Breast epithelium (tissue), 4 donors: Measurements from ENCODE around the gene CAMK2B. TPM values are rescaled to one million over a fixed set of nuclear protein-coding genes. Genes with fewer than 3 reads are reported as not detected.

Experiments
- DNase-seq, 2 donors: peaks; one replicate each; pipeline ENCODE4 v3.0.0-alpha.2; 2019; ENCODE audit warnings: low spot score in 2 of 2
- H3K27ac ChIP-seq, 2 donors: fragments of 200-600 bp; sonication (generic) in 1 of 2; one replicate each; pipeline ENCODE4 v1.5.1; 2016 to 2019; ENCODE audit warnings: mild to moderate bottlenecking in 1 of 2
- H3K27me3 ChIP-seq, 2 donors: fragments of 200-600 bp; sonication (generic) in 1 of 2; one replicate each; pipeline versions ENCODE4 v1.5.1 to v1.6.0; 2017 to 2019; ENCODE audit warnings: control low read depth in 1 of 2, mild to moderate bottlenecking in 1 of 2
- H3K36me3 ChIP-seq: fragments of 200-600 bp; one replicate; pipeline ENCODE4 v1.5.1; 2019
- H3K4me1 ChIP-seq, 2 donors: fragments of 200-600 bp; sonication (generic); one replicate each; pipeline ENCODE4 v1.5.1; 2016 to 2019; ENCODE audit warnings: control low read depth in 1 of 2
- H3K4me3 ChIP-seq, 3 donors: fragments of 200-600 bp; sonication (generic); 1 replicate in 2 of 3; 2 replicates in 1 of 3; pipeline ENCODE4 v1.5.1; 2016 to 2019; ENCODE audit warnings: mild to moderate bottlenecking in 3 of 3, moderate library complexity in 2 of 3
- H3K9me3 ChIP-seq, 2 donors: fragments of 200-600 bp; sonication (generic) in 1 of 2; one replicate each; pipeline ENCODE4 v1.5.1; 2016 to 2019; ENCODE audit warnings: control low read depth in 1 of 2
- POLR2A ChIP-seq: fragments of 450-650 bp; IDR thresholded peaks from one replicate; pipeline ENCODE4 v1.6.1; 2016; ENCODE audit warnings: antibody characterized with exemption, mild to moderate bottlenecking, moderate library complexity
- POLR2AphosphoS5 ChIP-seq, 3 donors: sonication (generic); formaldehyde crosslinking; IDR thresholded peaks; one replicate each; pipeline ENCODE4 v1.6.1; 2017; ENCODE audit warnings: antibody characterized with exemption in 3 of 3
- intact Hi-C: fragments of 100-400 bp; cut with DNase I; formaldehyde crosslinking; loops from one replicate; pipeline ENCODE4 v1.15.1; 2023; ENCODE audit warnings: low total_unique reads
- total RNA-seq, 3 donors: library from RNA; depleted of rRNA; stranded (reverse); fragments of >200 nt; gene quantifications; one replicate each; pipeline ENCODE4 v1.1.0, GENCODE V29; 2016
- TF ChIP-seq, protein P1 (sequence below), 3 donors: fragments of 450-650 bp; IDR thresholded peaks; one replicate each; pipeline ENCODE4 v1.5.1; 2016 to 2017; ENCODE audit warnings: antibody characterized with exemption in 3 of 3, mild to moderate bottlenecking in 3 of 3, moderate library complexity in 3 of 3

The CAMK2B gene
- total RNA-seq, 3 donors from 2014 or later = 2.0 to 9.2 TPM; not detected in 1

DNA sequence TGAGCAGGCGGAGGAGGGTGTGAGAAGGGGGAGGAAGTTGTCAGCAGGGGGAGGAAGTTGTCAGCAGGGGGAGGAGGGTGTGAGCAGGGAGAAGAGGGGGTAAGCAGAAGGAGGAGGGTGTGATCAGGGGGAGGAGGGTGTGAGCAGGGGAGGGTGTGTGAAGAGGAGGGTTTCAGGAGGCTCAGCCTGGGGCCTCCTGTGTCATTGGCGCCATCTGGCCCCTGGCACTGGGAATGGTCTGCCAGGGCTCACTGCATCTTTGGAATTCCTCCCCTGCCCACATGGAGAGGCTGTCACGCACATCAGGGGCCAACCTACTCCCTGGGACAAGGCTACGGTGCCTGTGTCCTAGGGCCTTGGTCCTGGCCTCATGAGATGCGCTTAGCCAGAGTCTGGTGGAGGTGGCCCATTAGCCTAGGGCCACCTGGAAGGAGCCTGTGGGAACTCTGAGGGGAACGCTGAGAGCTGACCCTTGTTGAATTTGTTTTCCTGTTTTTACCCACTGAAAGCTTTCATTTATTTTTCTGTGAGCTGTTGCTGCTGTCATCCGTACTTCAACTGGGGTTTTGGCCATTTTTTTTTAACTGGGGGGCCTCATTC is 18.0 kb downstream of the CAMK2B start:
- peaks cover 0 to 6% of the 10 kb centered on the region in 2 donors for H3K9me3 ChIP-seq
- peak in 1 of 2 donors; percentile 38 for DNase-seq
- H3K4me1 ChIP-seq = no peaks in the 10 kb centered on the region
- TF ChIP-seq POLR2AphosphoS5 (IDR thresholded peaks at IDR 0.05) (no peak), POLR2A (no peak)
- TF ChIP-seq, protein P1, sequence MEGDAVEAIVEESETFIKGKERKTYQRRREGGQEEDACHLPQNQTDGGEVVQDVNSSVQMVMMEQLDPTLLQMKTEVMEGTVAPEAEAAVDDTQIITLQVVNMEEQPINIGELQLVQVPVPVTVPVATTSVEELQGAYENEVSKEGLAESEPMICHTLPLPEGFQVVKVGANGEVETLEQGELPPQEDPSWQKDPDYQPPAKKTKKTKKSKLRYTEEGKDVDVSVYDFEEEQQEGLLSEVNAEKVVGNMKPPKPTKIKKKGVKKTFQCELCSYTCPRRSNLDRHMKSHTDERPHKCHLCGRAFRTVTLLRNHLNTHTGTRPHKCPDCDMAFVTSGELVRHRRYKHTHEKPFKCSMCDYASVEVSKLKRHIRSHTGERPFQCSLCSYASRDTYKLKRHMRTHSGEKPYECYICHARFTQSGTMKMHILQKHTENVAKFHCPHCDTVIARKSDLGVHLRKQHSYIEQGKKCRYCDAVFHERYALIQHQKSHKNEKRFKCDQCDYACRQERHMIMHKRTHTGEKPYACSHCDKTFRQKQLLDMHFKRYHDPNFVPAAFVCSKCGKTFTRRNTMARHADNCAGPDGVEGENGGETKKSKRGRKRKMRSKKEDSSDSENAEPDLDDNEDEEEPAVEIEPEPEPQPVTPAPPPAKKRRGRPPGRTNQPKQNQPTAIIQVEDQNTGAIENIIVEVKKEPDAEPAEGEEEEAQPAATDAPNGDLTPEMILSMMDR (IDR thresholded peaks at IDR 0.05) = no peak
- H3K27ac ChIP-seq = peak overlapping the region; percentile 12 to 54
- no peak overlapping the region for H3K4me3 ChIP-seq
- no peaks in the 10 kb centered on the region for H3K27me3 ChIP-seq
- intact Hi-C loops = no loop called here
- no peaks in the 10 kb centered on the region for H3K36me3 ChIP-seq

DNA sequence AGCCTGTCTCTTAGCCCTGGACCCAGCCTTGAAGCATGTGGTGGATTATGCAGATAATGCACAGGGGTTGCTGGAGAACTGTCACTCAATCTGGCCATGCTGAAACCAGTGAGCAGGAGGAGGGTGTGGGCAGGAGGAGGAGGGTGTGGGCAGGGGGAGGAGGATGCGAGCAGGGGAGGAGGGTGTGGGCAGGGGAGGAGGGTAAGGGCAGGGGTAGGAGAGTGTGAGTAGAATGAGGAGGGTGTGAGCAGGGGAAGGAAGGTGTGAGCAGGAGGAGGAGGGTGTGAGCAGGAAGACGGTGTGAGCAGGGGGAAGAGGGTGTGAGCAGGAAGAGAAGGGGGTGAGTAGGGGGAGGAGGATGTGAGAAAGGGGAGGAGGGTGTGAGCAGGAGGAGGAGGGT is 18.8 kb downstream of the CAMK2B start:
- intact Hi-C loops = no loop called here
- H3K4me3 ChIP-seq = no peak overlapping the region
- H3K27ac ChIP-seq = no peak overlapping the region
- H3K4me1 ChIP-seq = no peaks in the 10 kb centered on the region
- no peaks in the 10 kb centered on the region for H3K36me3 ChIP-seq
- peak in 1 of 2 donors; percentile 7 for DNase-seq
- TF ChIP-seq POLR2A (no peak), POLR2AphosphoS5 (IDR thresholded peaks at IDR 0.05) (no peak)
- TF ChIP-seq, protein P1 (IDR thresholded peaks at IDR 0.05) = no peak
- H3K9me3 ChIP-seq = peaks cover 0 to 7% of the 10 kb centered on the region in 2 donors
- H3K27me3 ChIP-seq = no peaks in the 10 kb centered on the region

DNA sequence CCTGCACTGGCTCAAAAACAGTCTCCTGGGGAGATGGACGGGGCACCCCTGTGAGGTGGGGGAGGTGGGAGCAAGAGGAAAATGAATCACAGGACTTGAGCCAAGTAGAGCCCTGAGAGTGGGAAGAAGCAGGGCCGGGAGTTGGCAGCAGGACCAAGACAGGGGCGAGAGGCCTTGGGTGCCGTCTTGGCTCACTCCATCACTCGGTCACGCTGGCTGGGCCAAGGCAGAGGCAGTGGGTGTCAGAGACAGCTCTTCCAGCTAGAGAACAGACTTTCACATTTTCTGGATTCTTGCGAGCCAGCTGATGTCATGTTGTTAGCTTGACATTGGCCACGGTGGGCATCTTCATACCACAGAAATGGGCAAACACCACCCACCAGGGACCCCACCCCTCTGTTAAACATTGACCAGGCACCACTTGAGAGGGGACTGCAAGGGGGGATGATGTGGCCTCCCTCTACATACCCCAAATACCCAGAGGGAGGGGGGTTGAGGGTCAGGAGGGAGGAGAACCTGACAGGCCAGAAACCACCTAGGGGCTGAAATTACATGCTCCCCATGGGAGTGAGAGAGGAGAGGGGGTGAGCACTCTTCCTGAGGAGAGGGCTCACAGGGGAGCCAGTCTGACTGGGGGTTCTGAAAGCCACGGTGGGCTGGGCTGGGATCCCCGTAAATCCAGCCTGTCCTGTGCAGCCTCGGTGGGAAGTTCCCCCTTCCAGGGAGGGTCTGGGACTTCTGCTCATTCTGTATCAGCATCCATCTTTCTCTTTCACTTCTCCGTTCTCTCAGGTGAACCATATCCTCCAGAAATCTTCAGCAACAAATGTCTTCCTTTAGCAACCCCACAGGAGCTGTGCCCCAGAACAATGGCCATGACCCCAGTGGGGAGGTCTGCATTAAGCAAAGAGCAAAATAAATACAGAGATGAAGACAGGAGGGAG is 19.6 kb downstream of the CAMK2B start:
- peaks cover 0 to 7% of the 10 kb centered on the region in 2 donors for H3K9me3 ChIP-seq
- peak; percentile 16 to 28 for DNase-seq
- intact Hi-C loops = no loop called here

DNA sequence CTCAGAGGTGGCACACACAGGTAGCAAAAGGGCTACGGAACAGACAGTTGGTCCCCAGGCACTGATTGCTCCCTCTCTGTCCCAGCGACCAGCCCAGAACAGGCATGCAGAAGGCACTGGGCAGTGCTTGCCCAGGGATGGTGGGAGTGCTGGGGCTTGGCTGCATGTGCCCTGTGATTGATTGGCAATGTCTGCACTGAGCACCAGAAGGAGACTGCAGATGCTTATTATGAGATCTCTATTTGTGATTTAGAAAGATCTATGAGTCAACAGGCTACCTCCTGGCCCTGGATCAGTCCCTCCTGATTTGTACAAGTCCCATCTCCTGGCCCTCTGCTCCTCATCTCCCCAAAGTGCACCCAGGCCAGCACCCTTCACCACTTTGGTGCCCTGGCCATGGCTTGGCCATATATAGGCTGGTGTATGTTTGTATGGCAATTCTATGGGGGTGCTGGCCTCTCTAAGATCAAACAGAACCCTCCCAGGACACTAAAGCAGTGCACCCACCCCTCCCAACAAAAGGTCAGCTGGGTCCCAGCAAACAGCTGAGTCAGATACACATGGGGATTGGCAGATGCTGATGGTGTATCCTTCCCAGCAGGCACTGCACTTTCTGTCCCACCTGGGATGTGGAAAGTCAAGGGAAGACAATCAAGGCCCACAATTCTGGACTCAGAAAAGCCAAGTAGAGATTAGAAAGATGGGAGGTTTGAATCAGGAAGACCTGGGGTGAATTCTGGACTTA is 30.9 kb downstream of the CAMK2B start:
- intact Hi-C loops = loop anchor here (1.0 kb wide), 1 partner anchor 42 kb away; no protein-coding TSS in a partner anchor
- peaks cover 0 to 13% of the 10 kb centered on the region in 2 donors for H3K27me3 ChIP-seq
- DNase-seq = peak in 1 of 2 donors; percentile 3
- TF ChIP-seq POLR2A (no peak), POLR2AphosphoS5 (IDR thresholded peaks at IDR 0.05) (no peak)
- TF ChIP-seq, protein P1 (IDR thresholded peaks at IDR 0.05) = no peak
- no peak overlapping the region for H3K27ac ChIP-seq
- no peak overlapping the region for H3K4me3 ChIP-seq
- H3K9me3 ChIP-seq = no peaks in the 10 kb centered on the region
- no peaks in the 10 kb centered on the region for H3K36me3 ChIP-seq
- no peaks in the 10 kb centered on the region for H3K4me1 ChIP-seq

More for the DNA sequence above, 19.6 kb downstream of the CAMK2B start:
- no peaks in the 10 kb centered on the region for H3K36me3 ChIP-seq
- H3K27me3 ChIP-seq = no peaks in the 10 kb centered on the region
- no peak for TF ChIP-seq POLR2A
- TF ChIP-seq, protein P1 (IDR thresholded peaks at IDR 0.05) = no peak
- no peak overlapping the region for H3K27ac ChIP-seq
- H3K4me3 ChIP-seq = no peak overlapping the region
- no peaks in the 10 kb centered on the region for H3K4me1 ChIP-seq
